Non-pigmented ciliary epithelial cell (primary cell): Measurements from ENCODE around the gene PLS1.
A peak's percentile ranks its signal among the peaks of the same experiment; 100 is the strongest.
"Not testable (repeated sequence)": the region's sequence is repeated elsewhere in the genome, so short reads cannot be mapped to it uniquely, and the experiment has no call there.

Experiments used
- DNase-seq: peaks from one replicate; pipeline ENCODE4 v3.0.0-alpha.2; 2010; ENCODE audit warnings: low read depth

PLS1 gene

DNA sequence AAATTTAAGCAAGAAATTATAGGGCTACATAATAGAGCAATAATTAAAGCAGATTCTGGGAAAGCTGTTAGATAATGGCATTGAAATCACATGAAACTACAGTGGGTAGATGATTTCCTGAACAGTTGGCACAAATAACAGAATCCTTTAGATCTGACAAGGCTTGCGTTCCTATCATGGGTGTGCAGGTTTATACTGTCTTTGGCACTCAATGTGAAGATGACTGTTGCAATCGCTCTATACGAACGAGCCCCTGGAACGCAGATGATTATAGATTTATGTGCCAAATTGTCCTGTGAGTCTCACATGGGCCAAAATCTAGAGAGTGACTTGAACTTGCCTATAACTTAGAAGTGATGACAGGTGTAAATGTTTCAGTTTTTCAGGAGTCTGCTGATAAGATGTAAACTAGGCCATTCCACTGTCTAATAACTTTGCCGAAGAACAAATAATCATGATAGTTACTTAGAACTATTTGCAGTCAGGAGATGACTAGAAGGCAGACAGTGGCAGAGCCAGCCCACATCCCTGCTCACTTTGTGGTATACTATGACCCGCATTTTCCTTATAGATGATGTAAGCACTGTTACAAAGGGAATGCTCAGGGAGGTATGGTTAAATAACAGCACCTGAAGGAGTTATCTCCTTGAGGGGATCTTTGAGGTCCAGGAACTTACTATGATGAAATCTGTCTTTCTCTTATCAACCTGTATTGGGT lies 97.1 kb downstream of the PLS1 start:
- no peak for DNase-seq

DNA sequence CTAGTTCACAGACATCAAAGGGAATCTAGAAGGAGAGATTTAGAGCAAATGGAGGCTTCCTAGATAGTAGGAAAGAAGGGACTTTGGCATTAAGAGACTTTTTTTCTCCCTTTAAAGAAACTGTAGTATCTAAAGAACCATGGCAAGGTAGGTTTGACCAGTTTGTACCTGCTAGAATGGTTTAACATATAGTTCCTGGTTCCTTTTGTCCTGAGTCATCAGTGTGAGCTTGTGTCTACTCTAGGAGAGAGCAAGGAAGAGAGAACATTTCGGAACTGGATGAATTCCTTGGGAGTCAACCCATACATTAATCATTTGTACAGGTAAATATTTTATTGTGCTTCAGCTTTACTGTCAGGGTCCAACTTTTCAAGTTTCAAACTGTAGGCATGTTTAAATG lies 98.0 kb downstream of the PLS1 start:
- DNase-seq, result no peak

DNA sequence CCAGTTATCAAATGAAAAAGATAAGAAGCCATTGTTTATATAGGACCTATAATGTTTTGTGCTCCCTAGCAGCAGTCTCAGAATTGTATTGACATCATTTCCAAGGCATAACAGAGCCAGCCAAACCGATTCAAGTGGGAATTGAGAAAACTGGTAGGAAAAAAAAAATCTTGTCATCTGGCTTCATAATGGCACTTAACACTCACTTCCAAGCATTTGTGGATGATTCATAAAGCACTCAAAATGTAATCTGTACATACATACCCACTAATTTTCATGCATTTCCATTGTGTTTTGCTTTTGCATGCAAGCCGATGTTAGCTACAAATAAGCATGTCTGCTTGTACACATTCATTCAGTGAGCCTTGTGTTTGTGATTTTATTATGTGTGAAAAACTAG lies 109.0 kb downstream of the PLS1 start:
- DNase-seq, result no peak

DNA sequence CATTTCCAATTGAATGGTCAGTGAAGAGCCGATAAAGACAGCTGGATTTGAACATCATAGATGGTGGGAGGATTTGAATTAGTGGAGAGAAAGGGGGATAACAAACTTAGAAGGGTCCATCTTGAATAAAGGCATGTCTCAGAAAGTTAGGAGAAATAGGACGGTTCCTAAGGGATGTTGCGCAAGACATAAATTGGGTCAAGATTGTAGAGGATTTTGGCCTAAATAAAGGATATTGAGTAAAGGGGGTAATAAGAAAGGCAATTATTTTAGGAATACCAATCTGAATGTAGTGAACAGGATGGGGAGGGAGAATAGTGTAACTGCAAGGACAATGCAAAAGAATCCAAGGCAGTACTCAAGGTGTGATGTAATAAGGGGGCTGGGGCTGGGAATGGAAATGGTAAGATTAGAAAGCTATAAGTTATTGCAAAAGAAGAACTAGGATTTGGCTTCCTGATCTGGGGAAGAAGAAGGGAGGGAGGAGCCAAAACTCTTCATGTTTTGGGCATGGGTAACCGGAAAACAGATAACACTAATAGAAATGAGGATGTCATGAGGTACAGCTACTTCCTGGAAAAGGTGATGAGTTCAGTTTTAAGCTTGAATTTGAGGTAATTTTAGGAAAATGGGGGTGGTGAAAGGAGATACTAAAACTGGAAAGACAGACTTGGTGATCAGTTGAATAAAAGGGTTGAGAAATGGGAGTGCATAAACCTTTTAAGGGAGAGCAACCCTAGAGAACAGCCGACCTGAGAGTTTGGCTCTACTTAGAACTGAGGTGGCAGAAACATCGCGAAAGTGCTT lies 110.3 kb downstream of the PLS1 start:
- DNase-seq, result no peak

DNA sequence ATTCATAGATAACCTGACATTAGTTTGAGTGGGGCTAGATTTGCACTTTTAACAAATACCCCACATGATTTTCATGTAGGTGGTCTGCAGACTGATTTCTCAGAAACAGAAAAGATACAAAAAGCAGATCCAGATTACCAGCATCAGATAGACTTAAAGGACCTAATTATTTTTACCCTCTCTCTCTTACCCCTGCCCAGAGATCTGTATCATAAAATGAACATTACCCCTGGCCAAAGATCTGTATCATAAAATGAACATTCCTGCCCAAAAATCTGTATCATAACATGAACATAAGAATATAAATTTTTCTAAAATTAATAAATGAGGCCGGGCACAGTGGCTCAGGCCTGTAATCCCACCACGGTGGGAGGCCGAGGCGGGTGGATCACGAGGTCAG lies 113.0 kb downstream of the PLS1 start:
- no peak for DNase-seq

DNA sequence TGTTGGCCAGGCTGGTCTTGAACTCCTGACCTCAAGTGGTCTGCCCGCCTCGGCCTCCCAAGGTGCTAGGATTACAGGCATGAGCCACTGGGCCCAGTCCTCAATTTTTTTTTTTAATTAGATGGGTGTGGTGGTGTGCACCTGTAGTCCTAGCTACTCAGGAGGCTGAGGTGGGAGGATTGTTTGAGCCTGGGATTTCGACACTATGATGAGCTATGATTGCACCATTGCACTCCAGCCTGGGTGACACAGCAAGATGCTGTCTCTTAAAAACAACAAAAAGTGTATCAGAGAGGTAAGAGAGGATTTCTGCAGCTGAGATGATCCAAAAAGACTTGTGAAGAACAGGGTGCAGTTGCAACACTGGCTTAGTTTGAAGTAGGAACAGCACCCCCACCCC lies 118.7 kb downstream of the PLS1 start:
- DNase-seq, result not testable (repeated sequence)

DNA sequence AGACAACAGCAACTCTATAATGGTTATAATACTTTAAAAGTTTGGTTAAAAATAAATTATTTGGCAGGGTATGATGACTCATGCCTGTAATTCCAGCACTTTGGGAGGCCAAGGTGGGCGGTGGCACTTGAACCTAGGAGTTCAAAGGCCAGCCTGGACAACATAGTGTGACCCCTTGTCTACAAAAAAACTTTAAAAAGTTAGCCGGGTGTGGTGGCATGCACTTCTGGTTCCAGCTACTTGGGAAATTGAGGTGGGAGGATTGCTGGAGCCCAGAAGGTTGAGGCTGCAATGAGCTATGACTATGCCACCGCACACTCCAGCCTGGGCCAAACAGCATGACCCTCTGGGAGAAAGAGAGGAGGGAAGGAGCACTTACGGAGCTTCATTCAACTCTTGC lies 119.9 kb downstream of the PLS1 start:
- DNase-seq, result no peak

DNA sequence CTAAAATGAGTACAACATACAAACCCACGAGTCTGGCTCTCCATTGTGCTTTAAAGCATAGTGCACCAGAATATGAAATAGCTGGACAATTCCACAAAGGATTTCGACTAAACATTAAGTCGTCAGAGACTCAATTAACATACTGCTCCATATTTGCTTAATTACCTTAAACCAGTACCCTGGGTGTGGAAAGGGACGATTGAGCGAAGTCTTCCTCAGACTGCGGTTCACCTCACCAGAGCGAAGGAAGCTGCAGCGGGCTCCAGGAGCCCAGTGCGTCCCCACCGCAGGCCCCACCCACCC lies 127.4 kb downstream of the PLS1 start:
- no peak for DNase-seq

DNA sequence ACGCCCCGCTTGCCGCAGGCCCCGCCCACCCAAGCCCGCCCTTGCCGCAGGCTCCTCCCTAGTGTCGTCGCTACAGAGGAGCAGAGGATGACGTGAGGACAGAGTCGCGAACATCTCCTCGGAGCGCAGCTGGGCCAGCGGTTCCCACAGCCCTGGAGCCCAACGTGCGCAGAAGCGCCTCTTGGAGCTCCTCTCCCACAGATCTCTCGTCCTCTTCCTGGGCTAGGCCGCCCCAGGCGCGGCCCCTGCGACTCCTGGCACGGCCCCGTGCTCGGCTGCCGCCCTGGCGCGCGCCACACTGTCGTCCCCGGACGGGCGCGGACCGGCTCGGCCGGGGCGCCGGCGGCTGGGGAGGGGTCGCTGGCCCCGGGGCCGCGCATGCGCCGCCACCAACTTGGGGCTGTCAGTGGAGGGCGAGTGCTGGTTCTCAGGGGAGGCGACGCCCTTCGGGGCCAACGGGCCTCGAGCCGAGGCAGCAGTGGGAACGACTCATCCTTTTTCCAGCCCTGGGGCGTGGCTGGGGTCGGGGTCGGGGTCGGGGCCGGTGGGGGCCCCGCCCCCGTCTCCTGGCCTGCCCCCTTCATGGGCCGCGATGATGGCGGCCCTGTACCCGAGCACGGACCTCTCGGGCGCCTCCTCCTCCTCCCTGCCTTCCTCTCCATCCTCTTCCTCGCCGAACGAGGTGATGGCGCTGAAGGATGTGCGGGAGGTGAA lies 127.9 kb downstream of the PLS1 start, which contains the start of gene TRPC1:
TSS of gene TRPC1 (plus strand) at position 67 of the 714 bp plus-strand sequence. CDS start at position 593, 526 bp downstream.
- peak; percentile 26 for DNase-seq

DNA sequence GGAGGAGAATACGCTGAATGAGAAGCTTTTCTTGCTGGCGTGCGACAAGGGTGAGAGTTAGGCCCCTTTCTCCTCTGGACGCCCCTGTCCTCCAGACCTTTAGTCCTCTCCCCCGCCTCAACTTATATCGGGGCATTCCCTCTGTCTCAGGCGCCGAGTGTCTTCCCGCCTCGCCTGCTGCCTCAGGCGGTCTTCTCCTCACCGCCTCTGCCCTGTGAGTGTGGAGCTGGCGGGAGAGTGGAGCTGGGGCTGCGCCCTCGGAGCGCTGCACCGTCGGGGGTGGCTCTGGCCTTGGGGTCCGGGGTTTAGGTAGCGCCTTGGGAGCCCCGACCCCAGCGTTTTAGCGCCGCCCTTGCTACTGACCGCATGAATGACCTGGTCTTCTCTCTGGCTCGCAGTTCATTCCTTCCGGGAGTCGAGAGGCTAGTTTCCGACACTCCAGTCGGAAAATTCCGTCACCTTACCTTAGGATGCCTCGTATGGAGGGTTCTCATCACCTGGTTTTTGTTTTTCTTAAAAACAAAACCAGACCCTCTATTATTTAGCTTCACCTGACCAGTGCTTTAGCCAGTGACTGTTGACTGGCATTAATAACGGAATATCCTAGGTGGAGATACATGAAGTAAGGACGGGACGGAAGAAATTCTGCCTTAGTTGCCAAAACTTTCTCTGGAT lies 128.6 kb downstream of the PLS1 start:
- DNase-seq, result no peak

DNA sequence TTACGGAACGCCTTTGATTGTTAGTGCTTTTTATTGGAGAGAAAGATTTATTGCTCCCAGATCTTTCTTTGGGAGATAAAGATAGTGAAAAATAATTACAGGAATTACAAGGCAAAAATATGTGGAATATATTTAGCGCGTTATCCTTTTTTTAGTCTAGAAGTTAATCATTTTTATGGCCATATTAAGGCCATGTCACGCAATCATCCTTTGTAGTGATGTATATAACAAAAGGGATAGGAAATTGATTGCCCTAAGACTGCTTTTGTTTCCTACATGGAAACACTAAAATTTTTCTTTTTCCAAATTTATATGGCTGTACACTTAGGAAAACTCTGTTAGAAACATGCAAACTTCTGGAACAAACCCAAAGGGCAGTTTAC lies 129.2 kb downstream of the PLS1 start:
- no peak for DNase-seq

DNA sequence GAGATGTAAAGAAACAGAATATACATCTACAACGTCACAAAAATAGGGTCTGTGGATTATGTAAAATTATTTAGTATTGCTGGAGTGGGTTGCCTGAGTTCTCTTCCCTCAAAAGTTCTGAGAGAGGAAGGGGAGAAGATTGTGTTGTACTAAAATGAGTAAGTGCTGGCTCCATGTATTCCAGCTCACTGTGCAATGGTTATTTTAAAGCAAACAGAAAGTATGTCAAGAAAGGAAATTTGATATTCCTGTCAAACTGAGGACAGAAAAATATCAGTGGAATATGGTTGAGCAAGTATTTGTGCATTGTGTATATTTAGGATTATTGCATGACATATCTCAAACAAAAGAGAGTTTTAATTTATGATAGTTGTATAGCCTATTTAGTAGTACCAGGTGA lies 129.8 kb downstream of the PLS1 start:
- no peak for DNase-seq

DNA sequence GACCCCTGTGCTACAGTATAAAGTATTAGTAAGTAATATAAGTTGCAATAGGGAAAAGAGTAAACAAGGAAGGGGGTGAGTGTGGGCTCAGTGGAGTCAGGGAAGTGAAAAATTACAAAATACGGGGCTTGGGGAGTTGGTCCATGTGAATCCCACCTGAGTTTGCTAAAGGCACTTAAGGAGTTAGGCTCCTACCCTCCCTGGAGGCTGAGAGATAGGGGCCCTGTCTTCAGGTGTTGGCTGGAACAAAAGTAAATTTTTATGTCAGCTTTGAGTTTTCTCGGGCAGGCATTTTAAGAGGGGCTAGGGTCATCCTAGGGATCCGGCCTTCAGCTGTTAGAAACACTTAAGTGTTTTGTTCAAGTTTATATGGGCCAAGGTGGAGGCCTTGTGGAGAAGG lies 135.9 kb downstream of the PLS1 start:
- DNase-seq, result no peak

DNA sequence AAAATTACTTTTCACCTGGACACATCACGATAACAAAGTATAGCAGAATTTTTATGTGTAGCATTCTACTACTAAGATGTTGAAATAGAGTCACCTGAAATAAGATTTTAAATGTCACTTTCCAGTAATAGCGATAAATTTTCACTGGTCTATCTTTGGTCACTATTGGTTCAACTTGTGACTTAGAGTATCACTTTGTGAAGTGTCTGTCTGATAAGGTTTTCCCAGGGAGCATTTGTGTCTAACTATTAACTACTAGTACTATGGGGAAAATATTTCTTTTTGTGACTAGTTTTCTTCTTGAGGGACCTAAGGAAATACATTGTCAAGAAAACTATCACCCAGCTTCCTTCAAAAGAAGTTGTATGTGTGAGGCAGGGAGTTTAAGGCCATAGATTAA lies 138.6 kb downstream of the PLS1 start:
- DNase-seq, result no peak

DNA sequence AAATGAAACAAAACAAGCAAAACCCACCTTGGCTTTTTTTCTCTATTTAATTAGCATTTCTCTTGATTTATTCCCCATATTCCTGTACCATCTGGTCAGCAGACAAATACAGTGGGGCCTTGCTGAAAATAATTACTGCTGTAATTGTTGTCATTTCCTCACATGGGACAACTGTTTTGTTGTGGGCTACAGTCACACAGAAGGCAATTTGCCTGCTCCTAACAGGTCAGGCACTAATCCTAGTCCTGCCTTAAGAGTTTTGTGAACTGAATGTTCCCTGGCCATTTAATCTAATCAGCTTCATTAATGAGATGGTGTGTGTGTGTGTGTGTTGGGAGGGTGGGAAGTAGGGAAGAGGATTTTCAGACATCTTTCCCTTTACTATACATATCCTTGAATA lies 139.3 kb downstream of the PLS1 start:
- DNase-seq, result no peak

DNA sequence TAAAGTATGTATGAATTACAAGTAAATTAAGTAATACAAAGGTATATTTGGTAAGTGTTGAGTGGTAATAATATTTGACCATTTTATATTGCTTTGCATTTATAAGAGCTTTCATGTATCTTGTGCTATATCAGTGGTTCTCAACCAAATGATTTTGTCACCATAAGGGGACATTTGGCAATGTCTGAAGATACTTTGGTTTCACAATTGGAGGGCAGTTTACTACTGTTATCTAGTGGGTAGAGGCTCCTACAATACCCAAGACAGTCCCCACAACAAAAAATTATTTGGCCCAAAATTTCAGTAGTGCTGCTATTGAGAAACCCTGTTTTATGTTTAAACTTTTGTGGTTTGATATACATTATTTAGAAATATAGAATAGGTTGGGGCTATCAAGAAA lies 142.2 kb downstream of the PLS1 start:
- no peak for DNase-seq

DNA sequence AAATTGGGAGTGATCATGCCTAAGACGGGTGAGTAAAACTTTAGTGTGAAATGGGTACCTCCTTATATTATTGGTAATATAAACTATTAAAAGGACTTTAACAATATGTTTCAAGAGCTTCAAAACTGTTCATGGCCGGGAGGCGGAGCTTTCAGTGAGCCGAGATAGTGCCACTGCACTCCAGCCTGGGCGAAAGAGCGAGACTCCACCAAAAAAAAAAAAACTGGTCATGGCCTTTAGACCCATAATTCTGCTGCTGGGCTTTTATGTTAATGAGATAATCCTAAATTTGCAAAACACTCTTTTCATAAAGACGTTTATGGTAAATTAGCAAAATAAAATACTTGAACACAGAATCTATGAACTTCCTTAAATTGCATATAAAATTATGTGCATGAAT lies 150.5 kb downstream of the PLS1 start:
- DNase-seq, result no peak

DNA sequence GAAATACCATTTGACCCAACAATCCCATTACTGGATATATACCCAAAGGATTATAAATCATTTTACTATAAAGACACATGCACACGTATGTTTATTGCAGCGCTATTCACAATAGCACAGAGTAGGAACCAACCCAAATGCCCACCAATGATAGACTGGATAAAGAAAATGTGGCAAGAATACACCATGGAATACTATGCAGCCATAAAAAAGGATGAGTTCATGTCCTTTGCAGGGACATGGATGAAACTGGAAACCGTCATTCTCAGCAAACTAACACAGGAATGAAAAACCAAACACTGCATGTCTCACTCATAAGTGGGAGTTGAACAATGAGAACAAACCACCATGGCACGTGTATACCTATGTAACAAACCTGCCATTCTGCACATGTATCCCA lies 154.3 kb downstream of the PLS1 start:
- not testable (repeated sequence) for DNase-seq

DNA sequence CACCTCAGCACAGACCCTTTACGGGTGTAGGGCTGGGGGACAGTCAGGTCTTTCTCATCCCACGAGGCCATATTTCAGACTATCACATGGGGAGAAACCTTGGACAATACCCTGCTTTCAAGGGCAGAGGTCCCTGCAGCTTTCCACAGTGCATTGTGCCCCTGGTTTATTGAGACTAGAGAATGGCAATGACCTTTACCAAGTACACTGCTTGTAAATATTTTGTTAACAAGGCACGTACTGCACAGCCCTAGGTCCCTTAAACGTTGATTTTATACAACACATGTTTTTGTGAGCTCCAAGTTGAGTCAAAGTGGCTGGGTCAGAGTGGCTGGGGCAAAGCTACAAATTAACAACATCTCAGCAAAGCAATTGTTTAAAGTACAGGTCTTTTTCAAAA lies 156.4 kb downstream of the PLS1 start:
- not testable (repeated sequence) for DNase-seq

DNA sequence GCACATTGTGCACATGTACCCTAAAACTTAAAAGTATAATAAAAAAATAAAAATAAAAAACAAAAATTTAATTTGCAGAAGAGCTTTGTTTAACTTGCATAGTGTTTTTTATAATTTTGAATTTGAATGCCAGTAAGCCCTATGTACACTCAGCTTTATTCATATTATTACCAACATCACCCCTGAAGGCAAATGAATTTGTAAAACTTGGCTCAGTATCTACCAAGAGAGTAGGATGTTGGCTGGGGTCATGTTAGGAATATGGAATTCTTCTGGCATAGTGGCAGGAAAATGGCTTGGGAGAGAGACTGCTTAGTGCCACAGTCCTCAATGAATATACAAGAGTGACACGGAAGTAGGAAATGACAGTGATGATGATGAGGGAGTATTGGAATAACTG lies 158.3 kb downstream of the PLS1 start:
- no peak for DNase-seq
